ENCODE results near the gene GTPBP3.

GTPBP3 gene

GRCh38 chr19:17309198-17309964, 28.0 kb upstream of the GTPBP3 start, which contains the start of gene DDA1:
Gene DDA1 (plus strand): TSS chr19:17309563. CDS start chr19:17309655, 92 bp downstream.
- no peak within 1 kb of the TSS for H3K4ac ChIP-seq (ENCODE audit: low read length)
- H3K36me3 ChIP-seq (replicated peaks in 1 of 2; ENCODE audit: control insufficient read depth in 2 of 2, insufficient read depth in 2 of 2, low read length in 2 of 2) = peaks cover 17 to 32% of the 10 kb centered on the region in 2 donors
- peaks cover 6% of the 10 kb centered on the region in 2 donors for H3K4me1 ChIP-seq (ENCODE audit: control insufficient read depth in 2 of 2, insufficient read depth in 1 of 2, low read depth in 1 of 2, low read length in 2 of 2)
- no peaks in the 10 kb centered on the region for H3K9me3 ChIP-seq (replicated peaks in 1 of 2; ENCODE audit: control insufficient read depth in 2 of 2, insufficient read depth in 1 of 2, low read depth in 1 of 2, low read length in 2 of 2)
- H3K4me2 ChIP-seq (ENCODE audit: insufficient read depth, low read length, poor library complexity, severe bottlenecking) = peak within 1 kb of the TSS; percentile 82
- peaks cover 17% of the 10 kb centered on the region for H3K79me1 ChIP-seq (ENCODE audit: low read depth, low read length)
- H3K27me3 ChIP-seq (ENCODE audit: control insufficient read depth in 3 of 3, insufficient read depth in 3 of 3, low read depth in 1 of 3, low read length in 3 of 3) = no peaks in the 10 kb centered on the region
- no peak within 1 kb of the TSS for H2BK120ac ChIP-seq (ENCODE audit: low read depth, low read length)
- peak within 1 kb of the TSS; percentile 78 to 96 for H3K4me3 ChIP-seq (ENCODE audit: low read length in 2 of 2)
- peak within 1 kb of the TSS; percentile 84 for H2AFZ ChIP-seq (ENCODE audit: low read length)
- no peak within 1 kb of the TSS for H2AK5ac ChIP-seq (ENCODE audit: low read depth, low read length)
- peak within 1 kb of the TSS; percentile 45 for H3K23ac ChIP-seq (ENCODE audit: low read depth, low read length, poor library complexity)
- no peak within 1 kb of the TSS for H2BK12ac ChIP-seq (ENCODE audit: low read length)
- H3K9ac ChIP-seq (ENCODE audit: low read depth, low read length, poor library complexity) = peak within 1 kb of the TSS; percentile 89
- DNase-seq (ENCODE audit: low spot score) = peak; percentile 99
- H2BK5ac ChIP-seq (ENCODE audit: low read length) = peak within 1 kb of the TSS; percentile 55
- WGBS, 2 donors (ENCODE audit: extremely low coverage in 2 of 2, insufficient read length in 2 of 2, insufficient replicate concordance in 1 of 2) = no CpG with 5 or more reads among the region's 46 CpGs
- H3K14ac ChIP-seq (ENCODE audit: low read length) = no peak within 1 kb of the TSS
- H3K27ac ChIP-seq (replicated peaks; ENCODE audit: low read length) = peak within 1 kb of the TSS; percentile 80
- no peak within 1 kb of the TSS for H4K8ac ChIP-seq (ENCODE audit: low read depth, low read length)
- no peak within 1 kb of the TSS for H4K91ac ChIP-seq (ENCODE audit: low read depth, low read length, poor library complexity)
- no peak within 1 kb of the TSS for H2BK15ac ChIP-seq (ENCODE audit: low read length)
- peak within 1 kb of the TSS; percentile 93 for H3K18ac ChIP-seq (ENCODE audit: low read length)

DNA sequence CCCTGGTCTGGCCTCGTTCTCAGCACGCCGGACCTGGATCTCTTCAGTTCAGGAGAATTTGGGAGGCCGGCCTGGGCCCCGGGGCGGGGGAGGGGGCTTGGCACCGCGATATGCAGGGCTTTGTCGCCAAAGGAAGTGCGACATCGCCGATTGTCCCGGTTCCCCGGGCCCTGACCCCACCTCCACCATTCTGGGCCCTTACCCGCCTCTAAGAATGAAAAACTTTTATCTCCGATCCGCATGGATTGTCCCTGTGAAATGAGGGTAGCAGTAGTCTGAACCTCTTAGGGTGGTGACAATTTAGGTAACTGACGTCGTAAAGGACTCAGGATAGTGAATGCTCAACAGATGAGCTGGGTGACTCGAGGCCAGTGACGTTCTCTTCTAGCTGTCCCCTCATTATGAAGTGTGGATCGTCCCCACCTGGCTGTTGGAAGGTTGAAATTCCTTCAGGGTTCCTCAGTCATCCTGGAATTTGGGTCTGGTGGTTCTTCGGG, 27.3 kb upstream of the GTPBP3 start:
- peaks cover 0 to 2% of the 10 kb centered on the region in 2 donors for H3K9me3 ChIP-seq (replicated peaks in 1 of 2; ENCODE audit: control insufficient read depth in 2 of 2, insufficient read depth in 1 of 2, low read depth in 1 of 2, low read length in 2 of 2)
- WGBS, 2 donors (ENCODE audit: extremely low coverage in 2 of 2, insufficient read length in 2 of 2, insufficient replicate concordance in 1 of 2) = no CpG with 5 or more reads among the region's 23 CpGs
- DNase-seq (ENCODE audit: low spot score) = no peak
- peak overlapping the region; percentile 45 for H3K23ac ChIP-seq (ENCODE audit: low read depth, low read length, poor library complexity)
- no peak overlapping the region for H2BK12ac ChIP-seq (ENCODE audit: low read length)
- peak overlapping the region; percentile 55 for H2BK5ac ChIP-seq (ENCODE audit: low read length)
- H3K9ac ChIP-seq (ENCODE audit: low read depth, low read length, poor library complexity) = peak overlapping the region; percentile 89
- peak overlapping the region; percentile 71 for H2AFZ ChIP-seq (ENCODE audit: low read length)
- H3K27me3 ChIP-seq (ENCODE audit: control insufficient read depth in 3 of 3, insufficient read depth in 3 of 3, low read depth in 1 of 3, low read length in 3 of 3) = no peaks in the 10 kb centered on the region
- H3K27ac ChIP-seq (replicated peaks; ENCODE audit: low read length) = no peak overlapping the region
- H3K4me3 ChIP-seq (ENCODE audit: low read length in 2 of 2) = peak overlapping the region; percentile 78 to 96
- no peak overlapping the region for H2BK15ac ChIP-seq (ENCODE audit: low read length)
- peak overlapping the region; percentile 82 for H3K4me2 ChIP-seq (ENCODE audit: insufficient read depth, low read length, poor library complexity, severe bottlenecking)
- no peak overlapping the region for H4K91ac ChIP-seq (ENCODE audit: low read depth, low read length, poor library complexity)
- peaks cover 17% of the 10 kb centered on the region for H3K79me1 ChIP-seq (ENCODE audit: low read depth, low read length)
- H3K18ac ChIP-seq (ENCODE audit: low read length) = no peak overlapping the region
- H3K4ac ChIP-seq (ENCODE audit: low read length) = no peak overlapping the region
- peaks cover 6% of the 10 kb centered on the region in 2 donors for H3K4me1 ChIP-seq (ENCODE audit: control insufficient read depth in 2 of 2, insufficient read depth in 1 of 2, low read depth in 1 of 2, low read length in 2 of 2)
- H2AK5ac ChIP-seq (ENCODE audit: low read depth, low read length) = no peak overlapping the region
- H4K8ac ChIP-seq (ENCODE audit: low read depth, low read length) = no peak overlapping the region
- no peak overlapping the region for H3K14ac ChIP-seq (ENCODE audit: low read length)
- H3K36me3 ChIP-seq (replicated peaks in 1 of 2; ENCODE audit: control insufficient read depth in 2 of 2, insufficient read depth in 2 of 2, low read length in 2 of 2) = peaks cover 22 to 37% of the 10 kb centered on the region in 2 donors
- H2BK120ac ChIP-seq (ENCODE audit: low read depth, low read length) = no peak overlapping the region

DNA sequence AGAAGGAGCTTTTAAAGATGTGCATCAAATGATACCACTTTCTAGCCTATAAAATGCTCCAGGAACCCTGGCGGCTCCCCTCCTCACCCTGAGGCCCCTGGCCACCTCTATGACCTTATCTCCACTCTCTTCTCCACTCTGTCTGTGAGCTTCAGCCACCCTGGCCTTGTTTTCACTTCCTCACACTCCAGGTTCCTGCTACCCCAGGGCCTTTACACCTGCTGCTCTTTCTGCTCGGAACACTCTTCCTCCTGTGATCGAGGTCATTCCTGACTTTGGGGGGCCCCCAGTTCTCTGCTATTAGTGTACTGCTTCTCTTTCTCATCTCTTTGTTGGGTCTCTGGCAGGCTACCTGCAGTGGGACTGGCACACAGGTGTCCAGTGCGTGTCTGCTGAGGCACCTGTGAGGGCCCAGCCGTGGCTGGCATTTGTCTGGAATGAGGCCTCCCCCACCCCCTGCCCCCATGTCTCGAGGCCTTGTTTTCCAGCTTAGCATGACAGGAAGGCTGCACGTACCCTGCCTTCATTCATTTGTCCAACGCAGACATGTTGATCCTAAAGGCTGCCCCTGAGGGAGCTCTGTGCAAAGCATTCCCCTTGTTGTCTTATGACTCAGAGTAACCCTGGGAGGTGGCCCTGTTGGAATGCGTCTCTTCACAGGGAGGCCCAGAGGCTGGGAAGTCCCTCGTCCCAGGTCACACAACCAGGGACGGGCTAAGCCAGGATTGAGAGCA, 25.7 kb upstream of the GTPBP3 start:
- Histone ChIP-seq H3K4ac (ENCODE audit: low read length) (no peak overlapping the region), H3K9ac (ENCODE audit: low read depth, low read length, poor library complexity) (peak overlapping the region; percentile 18), H3K9me3 (replicated peaks in 1 of 2; ENCODE audit: control insufficient read depth in 2 of 2, insufficient read depth in 1 of 2, low read depth in 1 of 2, low read length in 2 of 2) (peaks cover 0 to 2% of the 10 kb centered on the region in 2 donors), H4K91ac (ENCODE audit: low read depth, low read length, poor library complexity) (no peak overlapping the region), H2BK120ac (ENCODE audit: low read depth, low read length) (no peak overlapping the region), H3K18ac (ENCODE audit: low read length) (no peak overlapping the region), H3K14ac (ENCODE audit: low read length) (no peak overlapping the region), H2AFZ (ENCODE audit: low read length) (no peak overlapping the region), H3K27ac (replicated peaks; ENCODE audit: low read length) (no peak overlapping the region), H3K4me3 (ENCODE audit: low read length in 2 of 2) (peak overlapping the region in 1 of 2 donors; percentile 6), H4K8ac (ENCODE audit: low read depth, low read length) (no peak overlapping the region), H2BK12ac (ENCODE audit: low read length) (no peak overlapping the region), H3K27me3 (ENCODE audit: control insufficient read depth in 3 of 3, insufficient read depth in 3 of 3, low read depth in 1 of 3, low read length in 3 of 3) (no peaks in the 10 kb centered on the region), H3K79me1 (ENCODE audit: low read depth, low read length) (peaks cover 17% of the 10 kb centered on the region), H2AK5ac (ENCODE audit: low read depth, low read length) (no peak overlapping the region), H3K4me1 (ENCODE audit: control insufficient read depth in 2 of 2, insufficient read depth in 1 of 2, low read depth in 1 of 2, low read length in 2 of 2) (peaks cover 2 to 6% of the 10 kb centered on the region in 2 donors), H3K36me3 (replicated peaks in 1 of 2; ENCODE audit: control insufficient read depth in 2 of 2, insufficient read depth in 2 of 2, low read length in 2 of 2) (peaks cover 29 to 49% of the 10 kb centered on the region in 2 donors), H2BK5ac (ENCODE audit: low read length) (peak overlapping the region; percentile 57), H3K4me2 (ENCODE audit: insufficient read depth, low read length, poor library complexity, severe bottlenecking) (no peak overlapping the region), H2BK15ac (ENCODE audit: low read length) (no peak overlapping the region), H3K23ac (ENCODE audit: low read depth, low read length, poor library complexity) (no peak overlapping the region)
- DNase-seq (ENCODE audit: low spot score) = no peak
- no CpG with 5 or more reads among the region's 11 CpGs for WGBS, 2 donors (ENCODE audit: extremely low coverage in 2 of 2, insufficient read length in 2 of 2, insufficient replicate concordance in 1 of 2)
